Activated CD8-positive, alpha-beta T cell treated with anti-CD3 and anti-CD28 coated beads for 36 hours (primary cell): Measurements from ENCODE around the gene TMSB10. TPM values are rescaled to one million over a fixed set of nuclear protein-coding genes. Genes with fewer than 3 reads are reported as not detected.

Source experiments
- ATAC-seq: fragments of 200-7000 bp; cut with Tn5 transposase; one replicate; pipeline ENCODE4 v1.10.0; 2021; ENCODE audit warnings: mild to moderate bottlenecking, moderate library complexity
- CTCF ChIA-PET: fragments of 350-600 bp; sonication (Branson Sonifier 250); formaldehyde crosslinking; loops from one replicate; lab custom pipeline; 2021; ENCODE audit warnings: antibody characterized with exemption; lab: Charles Lee
- POLR2A ChIA-PET: fragments of 350-600 bp; sonication (Branson Sonifier 250); formaldehyde crosslinking; loops from one replicate; lab custom pipeline; 2021; ENCODE audit warnings: antibody characterized with exemption; lab: Charles Lee
- DNase-seq: peaks from one replicate; pipeline ENCODE4 v3.0.0-alpha.2; 2020
- H3K27ac Mint-ChIP-seq: one replicate; pipeline ENCODE4 v1.8.0; 2021; ENCODE audit warnings: mild to moderate bottlenecking, mixed read lengths
- H3K27me3 Mint-ChIP-seq: one replicate; pipeline ENCODE4 v1.8.0; 2021; ENCODE audit warnings: mixed read lengths
- H3K36me3 Mint-ChIP-seq: one replicate; pipeline ENCODE4 v1.8.0; 2021; ENCODE audit warnings: low read depth, mixed read lengths
- H3K4me1 Mint-ChIP-seq: one replicate; pipeline ENCODE4 v1.8.0; 2021; ENCODE audit warnings: low read depth, mixed read lengths
- H3K4me3 Mint-ChIP-seq: one replicate; pipeline ENCODE4 v1.8.0; 2021; ENCODE audit warnings: mild to moderate bottlenecking, moderate library complexity, mixed read lengths
- H3K9me3 Mint-ChIP-seq: one replicate; pipeline ENCODE4 v1.8.0; 2021; ENCODE audit warnings: mixed read lengths
- intact Hi-C: fragments of 100-400 bp; cut with micrococcal nuclease; formaldehyde crosslinking; loops from one replicate; pipeline ENCODE4 v1.10.0; 2022
- total RNA-seq, 2 experiments: library from RNA; stranded (reverse); gene quantifications; one replicate each; pipeline ENCODE4 v1.2.3, GENCODE V29; 2021
- TF ChIP-seq, protein P1 (sequence below): fragments of 200-600 bp; IDR thresholded peaks from one replicate; pipeline ENCODE4 v1.8.0; 2022; ENCODE audit warnings: antibody characterized with exemption, mild to moderate bottlenecking

The TMSB10 gene
- total RNA-seq, 2 experiments from 2014 or later: 2,035 to 2,060 TPM

- TF ChIP-seq, protein P1, sequence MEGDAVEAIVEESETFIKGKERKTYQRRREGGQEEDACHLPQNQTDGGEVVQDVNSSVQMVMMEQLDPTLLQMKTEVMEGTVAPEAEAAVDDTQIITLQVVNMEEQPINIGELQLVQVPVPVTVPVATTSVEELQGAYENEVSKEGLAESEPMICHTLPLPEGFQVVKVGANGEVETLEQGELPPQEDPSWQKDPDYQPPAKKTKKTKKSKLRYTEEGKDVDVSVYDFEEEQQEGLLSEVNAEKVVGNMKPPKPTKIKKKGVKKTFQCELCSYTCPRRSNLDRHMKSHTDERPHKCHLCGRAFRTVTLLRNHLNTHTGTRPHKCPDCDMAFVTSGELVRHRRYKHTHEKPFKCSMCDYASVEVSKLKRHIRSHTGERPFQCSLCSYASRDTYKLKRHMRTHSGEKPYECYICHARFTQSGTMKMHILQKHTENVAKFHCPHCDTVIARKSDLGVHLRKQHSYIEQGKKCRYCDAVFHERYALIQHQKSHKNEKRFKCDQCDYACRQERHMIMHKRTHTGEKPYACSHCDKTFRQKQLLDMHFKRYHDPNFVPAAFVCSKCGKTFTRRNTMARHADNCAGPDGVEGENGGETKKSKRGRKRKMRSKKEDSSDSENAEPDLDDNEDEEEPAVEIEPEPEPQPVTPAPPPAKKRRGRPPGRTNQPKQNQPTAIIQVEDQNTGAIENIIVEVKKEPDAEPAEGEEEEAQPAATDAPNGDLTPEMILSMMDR: no peak
- H3K4me3 Mint-ChIP-seq: peak overlapping the region; percentile 68
- ChIA-PET CTCF (interaction anchor here (0.8 to 6.5 kb wide), 9 partner anchors 9 to 396 kb away, joined by 3 to 60 read pairs (median 7); partner anchors contain the start of gene TRABD2A), POLR2A (interaction anchor here (0.9 to 4.6 kb wide), 14 partner anchors 9 to 374 kb away, joined by 3 to 55 read pairs (median 6); partner anchors contain the start of genes TMSB10 and TRABD2A)
- DNase-seq (no peak), ATAC-seq (peak; percentile 46)
- no peaks in the 10 kb centered on the region for H3K36me3 Mint-ChIP-seq
- no peaks in the 10 kb centered on the region for H3K27me3 Mint-ChIP-seq
- H3K27ac Mint-ChIP-seq: peak overlapping the region; percentile 92
- H3K9me3 Mint-ChIP-seq: no peaks in the 10 kb centered on the region
- peaks cover 59% of the 10 kb centered on the region for H3K4me1 Mint-ChIP-seq
- intact Hi-C loops: loop anchor here (2.0 kb wide), 1 partner anchor 15 kb away; the partner anchor contains the start of gene TMSB10
Measured at GRCh38 chr2:84889332-84889731, 16.1 kb upstream of the TMSB10 start.

GRCh38 chr2:84891355-84892010 lies 14.0 kb upstream of the TMSB10 start:
- DNase-seq (no peak), ATAC-seq (no peak)
- Mint-ChIP-seq H3K4me1 (peaks cover 60% of the 10 kb centered on the region), H3K27ac (no peak overlapping the region), H3K4me3 (no peak overlapping the region), H3K36me3 (no peaks in the 10 kb centered on the region), H3K27me3 (no peaks in the 10 kb centered on the region), H3K9me3 (no peaks in the 10 kb centered on the region)
- intact Hi-C loops: no loop called here
- ChIA-PET POLR2A (interaction anchor here (1.5 kb wide), 1 partner anchor 15 kb away, joined by 8 read pairs; the partner anchor contains the start of gene TMSB10), CTCF (interaction anchor here (1.1 kb wide), 2 partner anchors 9 to 34 kb away, joined by 3 to 4 read pairs; no protein-coding TSS in a partner anchor)
- TF ChIP-seq, protein P1: no peak

GRCh38 chr2:84894131-84894586 lies 11.3 kb upstream of the TMSB10 start:
- intact Hi-C loops: no loop called here
- Mint-ChIP-seq H3K27me3 (no peaks in the 10 kb centered on the region), H3K4me3 (peak overlapping the region; percentile 27), H3K4me1 (peaks cover 57% of the 10 kb centered on the region), H3K9me3 (no peaks in the 10 kb centered on the region), H3K36me3 (no peaks in the 10 kb centered on the region), H3K27ac (peak overlapping the region; percentile 77)
- ChIA-PET POLR2A (interaction anchor here (0.9 to 2.8 kb wide), 8 partner anchors 10 to 115 kb away, joined by 3 to 23 read pairs (median 4); partner anchors contain the start of genes TMSB10 and TRABD2A), CTCF (interaction anchor here (0.8 to 3.0 kb wide), 4 partner anchors 12 to 124 kb away, joined by 3 to 17 read pairs (median 6); no protein-coding TSS in a partner anchor)
- peak; percentile 41 for DNase-seq
- TF ChIP-seq, protein P1: no peak
- peak; percentile 18 for ATAC-seq

DNA sequence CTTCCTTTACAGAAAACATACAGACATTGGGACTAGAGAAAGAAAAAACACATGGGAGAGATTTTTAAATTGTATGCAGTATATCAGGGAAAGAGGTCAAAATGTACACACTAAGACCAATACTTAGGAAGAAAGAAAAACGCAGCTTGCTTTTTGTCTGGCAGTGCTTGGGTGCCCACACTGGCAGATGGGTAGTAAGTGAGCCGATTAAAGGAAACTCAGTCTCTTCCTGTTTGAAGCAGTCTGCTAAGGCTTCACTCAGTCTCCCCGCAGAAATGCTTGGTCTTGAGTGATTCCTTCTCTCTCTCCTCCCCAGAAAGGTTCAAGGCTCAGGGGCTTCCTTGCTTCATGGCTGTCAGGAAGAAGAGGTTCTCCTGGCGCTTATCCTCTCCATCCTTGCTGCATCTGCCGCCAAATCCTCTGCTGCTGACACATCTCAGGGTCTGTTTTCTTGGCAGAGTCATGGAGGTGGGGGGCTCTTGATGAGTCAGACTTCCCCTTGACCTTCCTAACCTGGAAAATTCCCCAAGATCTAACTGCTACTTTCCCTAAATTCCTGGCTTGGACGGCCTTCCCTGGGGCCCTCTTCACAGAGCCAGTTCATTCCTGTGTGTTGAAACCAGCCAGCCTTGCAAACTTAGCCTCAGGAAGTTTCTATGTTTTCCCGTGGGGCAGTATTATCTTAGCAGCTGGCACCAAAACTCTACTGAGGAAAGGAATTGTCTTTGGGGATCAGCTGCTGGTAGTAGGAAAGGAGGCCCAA lies 10.5 kb upstream of the TMSB10 start:
- Mint-ChIP-seq H3K27me3 (no peaks in the 10 kb centered on the region), H3K36me3 (no peaks in the 10 kb centered on the region), H3K9me3 (no peaks in the 10 kb centered on the region), H3K4me1 (peaks cover 57% of the 10 kb centered on the region), H3K4me3 (peak overlapping the region; percentile 27), H3K27ac (peak overlapping the region; percentile 77)
- ATAC-seq (peak; percentile 22), DNase-seq (peak; percentile 40)
- POLR2A ChIA-PET: interaction anchor here (0.9 to 2.8 kb wide), 7 partner anchors 9 to 115 kb away, joined by 3 to 23 read pairs (median 4); partner anchors contain the start of genes TMSB10 and TRABD2A
- TF ChIP-seq, protein P1: no peak
- CTCF ChIA-PET: interaction anchor here (1.0 to 3.0 kb wide), 3 partner anchors 9 to 31 kb away, joined by 3 to 17 read pairs (median 5); no protein-coding TSS in a partner anchor
- intact Hi-C loops: loop anchor here (5.0 kb wide), 1 partner anchor 42 kb away; no protein-coding TSS in a partner anchor
